ENCODE results near the gene MRGPRF. TPM values are rescaled to one million over a fixed set of nuclear protein-coding genes. Genes with fewer than 3 reads are reported as not detected.
A peak's percentile ranks its signal among the peaks of the same experiment; 100 is the strongest.

Gene MRGPRF
- total RNA-seq, 1 donor from 2014 or later: 1.2 TPM

GRCh38 chr11:69030301-69030700, 17.3 kb upstream of the MRGPRF start:
- DNase-seq (ENCODE audit: low spot score in 2 of 2) (no peak), FAIRE-seq (no peak)

DNA sequence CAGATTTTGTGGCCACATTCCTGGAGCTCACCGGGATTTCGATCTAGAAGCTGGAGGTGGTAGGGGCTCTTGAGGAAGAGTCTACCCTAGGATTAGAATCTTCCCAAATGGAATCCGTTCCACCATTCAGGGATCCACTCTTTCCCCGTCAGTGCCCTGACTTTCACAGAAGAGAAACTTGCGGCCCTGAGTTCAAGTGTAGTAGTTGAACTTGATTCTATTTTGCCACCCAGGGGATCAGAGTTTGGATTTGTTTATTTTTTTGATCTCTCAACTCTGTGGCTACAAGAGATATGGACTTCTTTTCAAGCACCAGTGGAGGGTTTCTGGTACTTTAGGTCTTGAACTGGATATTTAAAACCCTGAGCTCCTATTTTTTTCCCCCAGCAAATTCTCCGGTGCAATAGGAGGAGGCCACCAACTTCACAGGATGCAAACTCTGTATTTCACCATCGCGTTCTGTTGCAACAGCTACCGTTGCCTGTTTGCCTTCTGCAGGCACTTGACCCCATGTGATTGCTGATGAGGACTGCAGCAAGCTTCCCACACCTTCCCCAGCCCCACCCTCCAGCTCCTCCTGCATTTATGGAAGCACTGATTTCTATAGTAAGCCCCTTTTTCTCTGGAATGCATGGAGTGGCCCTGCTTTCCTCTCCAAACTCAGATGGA, 14.8 kb upstream of the MRGPRF start:
- DNase-seq (ENCODE audit: low spot score in 2 of 2) (no peak), FAIRE-seq (no peak)

DNA sequence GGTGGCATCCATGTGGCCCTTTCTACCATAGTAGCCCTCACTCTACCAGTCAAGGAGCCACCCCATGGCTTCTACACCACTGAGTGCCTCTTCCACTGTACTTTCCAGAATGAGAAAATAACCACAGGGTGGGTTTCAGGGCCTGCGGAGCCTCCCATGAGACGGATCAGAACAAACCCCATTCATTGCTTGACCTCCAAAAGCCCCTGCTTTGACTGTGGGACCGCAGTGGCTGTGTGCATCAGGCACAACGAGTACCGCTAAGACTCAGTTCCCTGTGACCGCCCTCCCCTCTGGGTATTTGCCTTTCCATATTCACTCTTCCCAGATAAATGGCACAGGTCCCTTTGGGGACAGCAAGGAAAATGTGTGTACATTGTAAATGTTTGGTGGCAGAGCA, 11.5 kb upstream of the MRGPRF start:
- DNase-seq (ENCODE audit: low spot score in 2 of 2) (no peak), FAIRE-seq (no peak)

DNA sequence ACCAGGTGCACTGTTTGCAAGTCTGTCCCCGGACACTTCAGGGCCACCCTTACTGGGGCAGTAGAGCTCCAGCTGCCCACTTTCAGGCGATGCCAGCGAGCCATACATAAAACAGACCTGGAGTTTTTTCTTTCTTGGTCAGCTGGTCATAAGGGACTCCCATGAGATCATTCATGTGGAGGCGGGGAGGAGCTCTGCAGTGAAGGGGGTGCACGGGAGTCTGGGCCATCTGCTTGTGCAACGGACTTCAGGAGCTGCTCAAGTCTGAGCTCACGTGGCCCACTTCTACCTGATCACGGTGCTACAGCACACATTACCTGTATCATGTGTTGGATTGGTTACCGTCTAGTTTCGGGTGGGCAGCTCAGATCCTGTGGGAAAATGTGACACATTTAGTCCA, 9.2 kb upstream of the MRGPRF start:
- DNase-seq (ENCODE audit: low spot score in 2 of 2): no peak
- no peak for FAIRE-seq

DNA sequence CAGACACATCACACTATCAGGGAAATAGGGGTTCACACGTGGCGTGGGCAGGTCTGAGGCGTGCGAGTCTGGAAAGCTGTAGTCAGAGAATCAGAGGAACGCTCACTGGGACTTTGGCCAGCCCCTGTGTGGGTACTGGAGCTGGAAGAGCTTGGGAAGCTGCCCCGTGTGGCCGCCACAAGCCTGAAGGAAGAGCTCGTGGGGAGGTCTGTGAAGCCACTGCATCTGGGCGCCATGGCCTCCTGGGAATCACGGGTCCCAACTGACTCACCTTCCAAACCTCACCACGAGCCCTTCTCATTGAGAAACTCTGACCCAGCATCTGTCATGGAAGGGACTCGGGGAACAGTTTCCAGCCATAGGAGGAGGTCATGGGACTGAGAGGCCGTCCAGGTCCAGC, 5.9 kb upstream of the MRGPRF start:
- DNase-seq (ENCODE audit: low spot score in 2 of 2) (no peak), FAIRE-seq (no peak)

- FAIRE-seq: no peak
These were observed 4.9 kb upstream of the MRGPRF start for GRCh38 chr11:69017951-69018350.

DNA sequence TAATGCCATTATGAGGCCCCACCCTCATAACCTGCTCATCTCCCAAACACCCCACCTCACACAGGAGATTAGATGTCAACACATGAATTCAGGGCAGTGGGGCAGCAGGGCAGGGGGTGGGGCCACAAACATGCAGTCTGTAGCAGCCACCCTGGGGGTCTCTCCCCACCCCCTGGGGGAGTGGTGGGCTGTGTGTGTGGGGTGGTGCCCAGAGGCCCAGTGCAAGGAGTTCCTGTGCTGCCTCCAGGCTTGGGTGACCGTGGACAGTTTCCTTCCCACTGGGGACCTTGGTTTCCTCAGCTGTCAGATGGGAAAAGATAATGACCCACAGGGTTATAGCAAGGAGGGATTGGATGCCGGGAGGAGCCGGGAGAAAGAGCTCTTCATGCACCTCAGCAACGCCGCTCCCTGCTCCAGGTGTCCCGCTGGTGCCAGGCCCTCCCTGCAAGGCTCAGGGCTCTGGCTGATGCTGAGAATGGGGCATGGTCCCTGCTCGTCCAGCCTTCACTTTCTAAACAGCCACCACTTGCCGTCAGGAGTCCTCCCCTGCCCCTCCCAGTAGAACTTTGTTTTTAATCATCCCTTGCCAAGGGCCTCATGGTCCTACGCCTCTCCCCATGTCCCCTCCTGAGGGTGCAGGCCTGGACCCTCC, 2.0 kb upstream of the MRGPRF start:
- DNase-seq (ENCODE audit: low spot score in 2 of 2) (no peak), FAIRE-seq (no peak)

More at GRCh38 chr11:69017951-69018350, 4.9 kb upstream of the MRGPRF start:
- no peak for DNase-seq (ENCODE audit: low spot score in 2 of 2)

DNA sequence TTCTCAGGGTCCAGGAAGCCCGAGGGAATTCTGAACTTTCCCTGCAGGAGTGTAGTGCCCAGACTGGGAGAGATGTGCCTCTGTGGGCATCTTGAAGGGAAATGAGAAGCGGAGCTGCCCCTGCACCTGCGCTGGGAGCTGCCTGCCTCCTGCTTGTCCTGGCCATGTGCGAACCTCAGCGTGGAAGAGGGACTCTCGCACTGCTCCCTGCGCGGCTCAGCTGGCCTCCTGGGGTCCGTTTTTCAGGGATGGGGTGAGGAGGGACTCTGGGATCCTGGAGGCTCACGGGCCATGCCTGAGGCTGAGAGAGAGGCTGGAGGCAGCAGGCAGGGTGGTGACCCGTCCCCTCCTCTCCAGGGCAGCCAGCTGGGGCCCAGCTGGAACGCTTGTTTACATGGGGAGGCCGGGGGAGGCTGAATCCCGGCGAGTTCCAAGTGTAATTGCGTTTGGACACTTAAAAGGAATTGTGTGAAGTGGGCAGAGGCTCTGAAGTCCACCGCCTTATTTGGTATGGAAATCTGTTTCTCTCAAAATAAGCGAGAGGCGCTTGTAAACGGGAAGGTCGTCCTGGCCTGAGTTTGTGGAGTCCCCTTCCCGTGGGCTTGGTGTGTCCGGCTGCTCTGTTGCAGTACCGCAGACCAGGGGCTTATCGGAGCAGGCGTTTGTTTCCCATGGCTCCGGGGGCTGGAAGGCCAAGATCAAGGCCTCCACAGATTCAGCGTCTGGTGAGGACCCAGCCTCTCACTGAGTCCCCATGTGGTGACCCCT, 1.2 kb upstream of the MRGPRF start:
- no peak for FAIRE-seq
- DNase-seq (ENCODE audit: low spot score in 2 of 2): peak in 1 of 2 donors; percentile 45

GRCh38 chr11:69012092-69013008, 696 bp downstream of the MRGPRF start:
- FAIRE-seq: no peak
- no peak for DNase-seq (ENCODE audit: low spot score in 2 of 2)

DNA sequence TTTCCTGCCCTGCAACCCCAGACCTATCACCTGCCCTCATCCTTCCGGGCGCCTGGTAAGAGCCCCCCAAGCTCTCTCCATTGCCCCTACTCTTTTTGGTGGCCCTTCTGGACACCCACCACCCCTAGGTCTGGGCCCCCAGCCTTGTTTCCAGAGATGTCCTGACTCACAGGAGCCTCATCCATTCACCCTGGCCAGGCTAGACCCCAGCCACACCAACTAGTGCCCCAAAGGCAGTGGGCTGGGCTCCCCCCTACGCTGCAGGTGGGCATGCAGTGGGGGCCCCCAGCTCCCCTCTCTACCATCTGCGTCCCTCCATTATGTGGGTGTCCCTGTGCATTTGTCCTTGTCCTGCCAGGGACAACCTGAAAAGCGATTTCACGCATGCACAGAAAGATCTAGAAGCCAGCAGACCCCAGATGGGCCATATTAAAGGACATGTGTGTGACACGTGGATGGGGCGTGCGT, 1.4 kb downstream of the MRGPRF start:
- FAIRE-seq (no peak), DNase-seq (ENCODE audit: low spot score in 2 of 2) (no peak)

- peak; percentile 74 to 79 for DNase-seq (ENCODE audit: low spot score in 2 of 2)
These were observed 2.0 kb downstream of the MRGPRF start for GRCh38 chr11:69010964-69011623.

GRCh38 chr11:69010361-69010891, 2.6 kb downstream of the MRGPRF start:
- DNase-seq (ENCODE audit: low spot score in 2 of 2) (no peak), FAIRE-seq (no peak)

More at GRCh38 chr11:69010964-69011623, 2.0 kb downstream of the MRGPRF start:
- FAIRE-seq: no peak

GRCh38 chr11:69009441-69010211, 3.4 kb downstream of the MRGPRF start:
- FAIRE-seq (no peak), DNase-seq (ENCODE audit: low spot score in 2 of 2) (no peak)

DNA sequence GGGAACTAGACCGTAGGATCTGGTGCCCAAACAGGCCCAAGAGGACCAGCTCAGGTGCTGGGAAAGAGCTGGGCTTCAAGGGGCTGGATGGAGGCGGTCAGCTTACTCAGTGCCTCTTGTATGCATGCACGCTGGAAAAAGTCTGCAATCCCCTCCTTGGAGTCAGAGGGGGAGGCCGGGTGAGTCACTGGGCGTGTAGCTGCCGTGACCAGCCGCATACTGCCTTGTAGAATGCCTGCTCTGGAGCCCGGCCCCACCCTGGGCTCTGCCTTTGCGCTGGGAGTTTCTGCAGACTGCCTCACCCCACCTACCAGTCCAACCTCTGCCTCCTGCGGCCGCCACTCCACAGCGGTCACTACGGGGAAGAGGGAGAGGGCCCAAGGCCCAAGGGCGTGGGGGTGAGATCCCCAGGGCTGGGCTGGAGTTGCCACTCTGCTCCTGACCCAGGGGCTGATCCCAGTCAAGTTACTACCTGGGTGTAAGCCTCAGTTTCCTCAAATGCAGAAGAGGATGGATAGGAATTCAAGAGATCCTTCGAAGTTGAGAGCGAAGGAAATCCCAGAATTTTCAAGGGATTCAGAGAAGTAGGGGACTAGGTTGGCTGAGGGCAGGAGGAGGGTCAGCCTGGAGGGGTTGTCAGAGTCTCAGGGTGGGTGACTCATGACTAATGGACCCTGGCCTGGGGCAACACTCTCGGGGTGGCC, 4.2 kb downstream of the MRGPRF start:
- no peak for DNase-seq (ENCODE audit: low spot score in 2 of 2)

DNA sequence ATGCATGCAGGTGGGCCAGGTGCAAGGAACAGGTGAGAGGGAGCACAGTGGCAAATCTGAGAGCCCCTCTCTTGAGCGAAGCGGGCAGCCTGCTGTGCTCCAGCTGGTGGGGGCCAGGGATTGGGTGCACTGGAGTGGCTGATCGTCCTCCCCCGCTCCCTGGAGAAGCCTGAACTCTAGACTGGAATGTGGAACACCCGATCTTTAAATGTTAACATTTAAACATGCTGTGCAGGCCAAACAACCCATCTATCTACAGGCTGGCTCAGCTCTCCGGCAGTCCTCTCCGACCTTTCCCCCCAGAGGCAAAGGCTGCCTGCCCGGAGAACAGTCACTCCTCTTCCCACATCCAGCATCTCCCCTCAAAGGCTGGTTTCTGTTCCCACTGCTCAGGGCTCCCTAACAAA, 5.1 kb downstream of the MRGPRF start:
- DNase-seq (ENCODE audit: low spot score in 2 of 2) (no peak), FAIRE-seq (no peak)

More for the DNA sequence above, 4.2 kb downstream of the MRGPRF start:
- no peak for FAIRE-seq

DNA sequence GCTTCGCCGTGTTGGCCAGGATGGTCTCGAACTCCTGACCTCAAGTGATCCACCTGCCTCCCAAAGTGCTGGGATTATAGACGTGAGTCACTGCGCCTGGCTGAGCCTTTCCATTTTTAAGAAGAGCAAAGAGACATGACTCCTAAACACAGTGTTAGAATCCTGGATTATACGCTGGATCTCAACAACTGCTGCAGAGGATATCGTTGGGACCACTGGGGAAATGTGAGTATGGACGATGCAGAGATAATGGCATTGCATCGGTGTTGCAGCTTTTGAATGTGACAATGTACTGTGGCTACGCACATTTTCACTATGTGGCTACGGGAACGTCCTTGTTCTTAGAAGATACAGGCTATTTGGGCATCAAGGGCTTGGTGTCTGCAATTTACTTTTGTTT, 6.2 kb downstream of the MRGPRF start:
- no peak for DNase-seq (ENCODE audit: low spot score in 2 of 2)
- FAIRE-seq: no peak

DNA sequence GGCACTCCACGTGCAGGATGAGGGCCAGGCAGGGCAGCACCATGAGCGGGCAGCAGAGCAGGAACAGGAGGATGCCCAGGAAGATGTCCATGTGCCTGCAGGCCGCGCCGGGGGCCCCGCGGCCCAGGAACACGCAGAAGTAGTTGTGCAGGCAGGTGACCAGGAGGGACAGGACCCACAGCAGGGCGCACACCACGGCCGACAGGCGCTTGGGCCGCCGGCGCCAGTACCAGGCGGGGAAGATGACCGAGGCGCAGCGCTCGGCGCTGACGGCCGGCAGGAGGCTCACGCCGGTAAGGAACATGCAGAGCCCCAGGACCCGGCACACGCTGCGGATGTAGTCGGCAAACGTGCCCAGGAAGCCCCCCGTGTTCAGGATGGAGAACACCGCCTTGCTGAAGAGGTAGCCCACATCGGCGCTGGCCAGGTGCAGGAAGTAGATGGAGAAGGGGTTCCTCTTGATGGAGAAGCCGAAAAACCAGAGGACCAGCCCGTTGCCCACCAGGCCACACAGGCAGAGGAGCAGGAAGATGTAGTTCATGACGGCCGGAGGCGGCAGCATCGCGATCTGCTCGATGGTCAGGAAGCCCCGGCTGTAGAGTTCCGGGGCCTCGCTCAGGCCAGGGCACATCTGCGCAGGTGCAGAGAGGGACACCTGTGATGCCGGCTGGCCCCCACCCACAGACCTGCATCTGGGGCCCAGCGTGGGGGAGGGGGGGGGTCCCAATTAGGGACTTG, 7.2 kb downstream of the MRGPRF start:
- FAIRE-seq (no peak), DNase-seq (ENCODE audit: low spot score in 2 of 2) (no peak)
